SKM-1 treated with dmso at 0.1 percent for 144 hours (cell line): ENCODE measurements around the gene PYGB.

Experiments used
- DNase-seq: peaks from one replicate; lab custom pipeline; 2025; ENCODE audit not compliant: unreplicated experiment; lab: John Stamatoyannopoulos, UW

Gene PYGB

DNA sequence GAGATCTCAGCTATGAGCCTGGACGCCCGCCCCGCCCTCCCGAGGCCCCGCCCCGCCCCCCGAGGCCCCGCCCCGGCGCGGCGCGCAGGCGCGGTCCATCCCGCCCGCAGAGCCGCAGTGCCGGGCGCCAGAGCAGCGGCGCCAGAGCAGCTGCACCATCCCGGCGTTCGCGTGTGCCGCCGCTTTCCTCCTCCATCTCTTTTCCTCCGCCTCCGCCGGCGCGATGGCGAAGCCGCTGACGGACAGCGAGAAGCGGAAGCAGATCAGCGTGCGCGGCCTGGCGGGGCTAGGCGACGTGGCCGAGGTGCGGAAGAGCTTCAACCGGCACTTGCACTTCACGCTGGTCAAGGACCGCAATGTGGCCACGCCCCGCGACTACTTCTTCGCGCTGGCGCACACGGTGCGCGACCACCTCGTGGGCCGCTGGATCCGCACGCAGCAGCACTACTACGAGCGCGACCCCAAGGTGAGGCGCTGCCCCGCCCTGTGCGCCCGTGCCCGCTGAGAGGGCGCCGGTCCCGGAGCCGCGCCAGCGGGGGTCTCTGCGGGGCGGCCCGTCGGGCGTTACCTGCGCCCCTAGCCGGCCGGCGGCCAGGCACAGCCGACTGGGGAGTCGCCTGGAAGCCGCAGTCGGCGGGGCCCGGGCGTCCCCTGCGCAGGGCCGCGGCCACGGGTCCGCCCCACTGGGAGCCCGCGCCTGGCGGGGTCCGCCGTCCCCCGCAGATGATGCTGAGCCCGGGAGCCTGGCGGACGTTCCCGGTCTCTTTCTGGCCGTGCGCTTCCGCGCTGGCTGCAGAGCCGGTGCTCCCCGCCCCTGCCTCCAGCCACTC is at the start of gene PYGB:
Gene PYGB, plus strand, starts transcription at position 130 of the 830 bp plus-strand sequence. Its CDS starts 94 bp downstream, at position 224.
- peak; percentile 84 for DNase-seq

DNA sequence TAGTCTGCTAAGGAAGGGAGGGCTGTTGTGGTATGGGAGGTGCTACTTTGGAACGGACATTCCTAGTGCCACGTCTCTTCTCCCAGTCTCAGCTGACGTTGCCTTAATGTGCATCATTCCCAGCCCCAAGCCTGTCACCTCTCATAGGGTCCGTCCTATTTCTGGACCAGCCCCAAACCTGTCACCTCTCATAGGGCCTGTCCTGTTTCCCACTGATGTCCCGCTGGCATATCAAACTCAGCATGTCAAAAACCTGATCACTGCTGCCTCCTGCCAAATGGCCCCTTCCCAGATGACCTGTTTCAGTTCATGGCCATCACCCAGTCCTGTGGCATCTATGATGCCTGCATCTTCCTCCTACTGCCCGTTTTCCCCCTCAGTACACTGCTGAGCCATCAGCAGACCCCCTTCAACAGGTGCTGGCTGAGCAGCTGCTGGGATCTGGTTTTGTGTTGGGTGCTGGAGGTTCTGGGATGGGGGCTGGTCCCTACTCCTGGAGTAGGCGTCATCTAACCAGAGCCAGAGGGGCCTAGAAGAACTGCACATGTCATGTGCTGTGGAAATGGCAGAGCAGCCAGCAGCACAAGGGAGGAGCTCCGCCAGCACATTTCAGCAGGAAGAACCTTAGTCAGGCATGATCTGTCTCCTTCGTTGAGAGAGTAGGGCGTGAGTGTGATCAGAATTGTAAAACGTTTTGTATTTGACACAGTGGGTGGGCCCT is 49.1 kb upstream of the PYGB start:
- DNase-seq: no peak

GRCh38 chr20:25199473-25200260 is 48.2 kb upstream of the PYGB start:
- no peak for DNase-seq

GRCh38 chr20:25203089-25203488 is 44.8 kb upstream of the PYGB start:
- no peak for DNase-seq

DNA sequence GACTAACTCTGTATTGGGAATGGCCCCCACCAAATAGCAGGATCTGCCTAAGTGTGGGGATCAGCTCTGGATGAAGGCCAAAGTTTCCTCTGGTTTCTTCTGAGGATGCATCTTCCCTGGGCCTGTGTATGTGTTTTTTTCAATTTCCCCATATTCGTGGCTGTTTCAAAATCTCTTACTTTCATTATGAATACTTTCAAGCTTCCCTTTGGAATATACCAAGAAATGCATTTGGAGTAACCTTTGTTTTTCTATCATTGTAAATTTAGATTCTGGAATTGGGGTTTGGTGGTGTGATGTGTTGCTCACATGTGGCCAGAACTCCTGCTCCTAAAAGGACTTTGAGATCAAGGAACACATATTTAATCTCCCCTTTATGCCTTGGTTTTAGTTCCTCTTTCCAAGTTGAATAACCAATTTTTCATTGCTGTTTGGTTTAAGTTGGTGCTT is 44.0 kb upstream of the PYGB start:
- peak; percentile 14 for DNase-seq

GRCh38 chr20:25204550-25205276 is 43.2 kb upstream of the PYGB start:
- peak; percentile 32 for DNase-seq

DNA sequence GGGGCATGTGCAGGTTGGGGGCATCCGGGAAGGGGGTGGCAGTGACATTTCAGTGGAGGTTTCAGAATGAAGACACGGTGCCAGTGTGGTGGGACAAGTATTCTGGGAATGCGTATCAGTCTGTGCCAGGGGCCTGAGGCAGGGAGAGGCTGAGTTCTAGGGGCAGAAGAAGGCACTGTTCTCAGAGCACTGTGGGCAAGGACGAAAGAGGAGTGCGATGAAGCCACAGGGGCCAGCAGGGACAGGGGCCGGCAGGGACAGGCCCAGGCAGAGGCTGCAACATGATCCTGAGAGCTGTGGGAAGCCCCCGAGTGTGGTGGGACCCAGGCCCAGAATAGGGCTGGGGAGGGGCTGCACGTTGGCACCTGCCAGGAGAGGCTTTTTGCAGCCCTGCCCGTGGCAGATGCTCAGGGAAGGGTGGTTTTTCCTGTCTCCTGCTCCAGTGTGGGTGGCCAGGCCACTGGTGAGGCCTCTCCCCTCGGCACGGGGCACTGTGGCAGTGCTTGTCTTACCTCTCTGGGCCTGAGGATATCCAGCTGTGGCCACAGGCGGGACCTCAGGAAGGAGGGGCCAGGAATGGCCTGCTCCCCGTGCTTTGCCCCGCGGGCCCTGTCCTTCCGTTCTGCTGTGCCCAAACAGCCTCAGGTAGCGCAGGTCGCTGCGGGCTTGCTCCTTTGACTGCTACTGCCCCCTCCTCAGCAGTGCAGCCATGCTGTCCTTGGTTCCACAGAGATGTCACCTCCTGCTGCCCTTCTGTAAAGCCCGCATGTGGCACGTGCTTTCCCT is 42.4 kb upstream of the PYGB start:
- no peak for DNase-seq

- no peak for DNase-seq
Measured at GRCh38 chr20:25206063-25206403, 41.9 kb upstream of the PYGB start.

- no peak for DNase-seq
Measured at GRCh38 chr20:25206548-25206947, 41.3 kb upstream of the PYGB start.

GRCh38 chr20:25207149-25207959 is 40.5 kb upstream of the PYGB start:
- no peak for DNase-seq

DNA sequence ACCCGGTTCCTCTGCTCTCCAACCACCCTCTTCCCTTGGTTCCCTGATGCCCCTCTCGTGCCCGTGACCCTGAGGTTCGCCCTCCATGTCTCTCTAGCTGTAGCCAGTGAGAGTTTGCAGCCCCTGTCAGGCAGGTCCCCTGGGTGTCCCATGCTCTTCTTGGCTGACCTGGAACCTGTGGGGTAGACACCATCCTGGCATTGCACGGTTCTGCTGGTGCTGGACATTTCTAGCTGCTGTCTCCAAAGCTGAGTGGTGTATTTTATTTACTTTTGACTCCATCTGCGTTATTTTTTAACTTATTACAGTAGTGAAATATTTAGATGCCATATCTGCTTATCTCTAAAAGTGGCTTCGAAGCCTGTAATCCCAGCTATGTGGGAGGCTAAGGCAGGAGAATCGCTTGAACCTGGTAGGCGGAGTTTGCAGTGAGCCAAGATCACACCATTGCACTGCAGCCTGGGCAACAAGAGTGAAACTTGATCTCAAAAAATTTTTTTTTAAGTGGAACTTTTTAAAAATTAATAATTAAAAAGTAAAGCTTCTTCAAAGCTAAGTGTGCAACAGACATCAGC is 39.8 kb upstream of the PYGB start:
- DNase-seq: no peak

GRCh38 chr20:25209400-25209799 is 38.5 kb upstream of the PYGB start:
- DNase-seq: no peak

DNA sequence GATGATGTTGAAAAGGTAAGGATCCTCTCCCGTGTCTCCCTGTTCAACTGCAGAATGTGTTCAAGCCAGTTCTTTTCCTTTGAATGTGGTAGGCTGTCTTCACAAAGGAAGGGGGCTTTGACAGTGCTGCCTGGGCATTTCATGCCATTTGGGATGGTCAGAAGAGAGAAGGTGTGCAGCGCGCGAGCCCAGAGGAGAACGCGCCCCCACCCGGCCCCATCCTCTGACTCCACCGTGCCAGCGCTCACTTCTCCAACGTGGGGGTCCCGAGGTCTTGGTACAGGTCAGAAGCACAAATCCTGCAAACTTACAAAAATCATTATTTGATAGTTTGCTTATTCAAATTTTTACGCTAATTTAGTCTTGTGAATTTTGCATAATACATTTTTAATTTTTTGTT is 38.0 kb upstream of the PYGB start:
- no peak for DNase-seq

DNA sequence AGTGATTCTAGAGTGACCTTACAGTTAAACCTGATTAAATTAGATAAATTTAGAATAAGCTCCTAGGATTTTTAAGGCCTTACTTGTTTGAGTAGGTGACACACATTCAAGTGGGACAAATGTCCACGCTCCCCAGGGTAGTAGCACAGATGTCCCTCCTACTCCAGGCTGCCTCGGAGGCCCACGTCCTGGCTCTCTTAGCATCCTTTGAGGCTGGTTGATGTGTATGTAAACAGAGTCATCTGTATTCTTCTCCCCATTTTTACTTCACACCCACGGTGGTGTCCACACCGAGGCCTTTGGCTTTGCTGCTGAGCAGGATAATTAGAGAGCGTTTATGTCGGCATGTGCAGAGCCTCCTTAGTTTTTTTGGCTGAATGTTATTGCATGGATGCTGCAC is 36.6 kb upstream of the PYGB start:
- no peak for DNase-seq

- DNase-seq: no peak
Measured at GRCh38 chr20:25212242-25212641, 35.6 kb upstream of the PYGB start.

- DNase-seq: no peak
Measured at GRCh38 chr20:25213566-25214425, 34.1 kb upstream of the PYGB start.

GRCh38 chr20:25214426-25214790 is 33.5 kb upstream of the PYGB start:
- no peak for DNase-seq

DNA sequence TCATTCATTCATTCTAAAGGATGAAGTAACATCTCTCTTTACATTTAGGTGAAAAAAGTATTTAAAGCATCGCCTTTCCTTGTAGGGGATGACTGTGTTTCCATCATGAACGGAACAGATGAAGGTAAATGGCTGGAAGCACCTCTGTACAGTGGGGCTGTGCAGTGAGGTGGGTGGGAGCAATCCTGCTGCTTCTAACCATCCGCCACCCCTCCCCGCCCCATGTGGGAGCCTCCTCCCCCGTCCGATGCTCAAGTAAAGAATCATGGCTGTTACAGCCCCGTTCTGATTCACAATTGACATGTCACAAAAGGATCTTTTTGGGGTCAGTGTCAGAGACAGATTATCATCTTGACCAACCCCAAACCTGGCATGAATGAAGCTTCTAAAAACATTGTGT is 33.1 kb upstream of the PYGB start:
- no peak for DNase-seq
